NAMALWA (cell line): ENCODE data around the gene PLD1.

ENCODE experiments used
- DNase-seq: peaks from one replicate; pipeline ENCODE4 v3.0.0-alpha.2; 2015; ENCODE audit warnings: low spot score

The PLD1 gene

GRCh38 chr3:171836855-171837254 is 26.6 kb upstream of the PLD1 start:
- no peak for DNase-seq

- no peak for DNase-seq
Observed at GRCh38 chr3:171835613-171836012, 25.3 kb upstream of the PLD1 start.

GRCh38 chr3:171835116-171835515 is 24.8 kb upstream of the PLD1 start:
- no peak for DNase-seq

GRCh38 chr3:171834461-171834801 is 24.1 kb upstream of the PLD1 start:
- no peak for DNase-seq

- peak; percentile 59 for DNase-seq
Observed at GRCh38 chr3:171833789-171834460, 23.6 kb upstream of the PLD1 start.

- DNase-seq = no peak
Observed at GRCh38 chr3:171832989-171833388, 22.7 kb upstream of the PLD1 start.

GRCh38 chr3:171831936-171832335 is 21.7 kb upstream of the PLD1 start:
- no peak for DNase-seq

- DNase-seq = no peak
Observed at GRCh38 chr3:171830518-171830875, 20.2 kb upstream of the PLD1 start.

GRCh38 chr3:171829841-171830517 is 19.7 kb upstream of the PLD1 start:
- peak; percentile 53 for DNase-seq

- DNase-seq = no peak
Observed at GRCh38 chr3:171828902-171829770, 18.9 kb upstream of the PLD1 start.

- no peak for DNase-seq
Observed at GRCh38 chr3:171827836-171828458, 17.7 kb upstream of the PLD1 start.

- no peak for DNase-seq
Observed at GRCh38 chr3:171827385-171827784, 17.1 kb upstream of the PLD1 start.

- DNase-seq = no peak
Observed at GRCh38 chr3:171825222-171825828, 15.0 kb upstream of the PLD1 start.

GRCh38 chr3:171824824-171825221 is 14.5 kb upstream of the PLD1 start:
- DNase-seq = no peak

GRCh38 chr3:171824116-171824515 is 13.8 kb upstream of the PLD1 start:
- no peak for DNase-seq

GRCh38 chr3:171822431-171823106 is 12.3 kb upstream of the PLD1 start:
- DNase-seq = no peak

GRCh38 chr3:171821778-171822358 is 11.6 kb upstream of the PLD1 start:
- no peak for DNase-seq

- no peak for DNase-seq
Observed at GRCh38 chr3:171821044-171821443, 10.8 kb upstream of the PLD1 start.

GRCh38 chr3:171817074-171817800 is 7.0 kb upstream of the PLD1 start:
- no peak for DNase-seq

- DNase-seq = no peak
Observed at GRCh38 chr3:171815973-171816595, 5.8 kb upstream of the PLD1 start.
